Activated CD8-positive, alpha-beta memory T cell treated with anti-CD3 and anti-CD28 coated beads for 1 hour (primary cell): ENCODE data around the gene LGALS4.
"Not testable (repeated sequence)": the region's sequence is repeated elsewhere in the genome, so short reads cannot be mapped to it uniquely, and the experiment has no call there.

Source experiments
- DNase-seq, 2 donors: peaks; one replicate each; pipeline ENCODE4 v3.0.0-alpha.2; 2020; ENCODE audit warnings: low read depth in 1 of 2; ENCODE audit errors: extremely low read depth in 1 of 2

The LGALS4 gene

GRCh38 chr19:38797781-38798180 lies 15.0 kb downstream of the LGALS4 start:
- DNase-seq, result not testable (repeated sequence)

- no peak for DNase-seq
Observed at GRCh38 chr19:38796154-38796553, 16.6 kb downstream of the LGALS4 start.

- DNase-seq, result no peak
Observed at GRCh38 chr19:38795549-38795948, 17.2 kb downstream of the LGALS4 start.

- no peak for DNase-seq
Observed at GRCh38 chr19:38793671-38794070, 19.1 kb downstream of the LGALS4 start.

GRCh38 chr19:38793177-38793576 lies 19.6 kb downstream of the LGALS4 start:
- no peak for DNase-seq

- DNase-seq, result peak in 1 of 2 donors; percentile 14
Observed at GRCh38 chr19:38792250-38793111, 20.3 kb downstream of the LGALS4 start.

- not testable (repeated sequence) for DNase-seq
Observed at GRCh38 chr19:38791451-38792064, 21.2 kb downstream of the LGALS4 start.

- not testable (repeated sequence) for DNase-seq
Observed at GRCh38 chr19:38790507-38791403, 22.0 kb downstream of the LGALS4 start.

- DNase-seq, result no peak
Observed at GRCh38 chr19:38788478-38789243, 24.1 kb downstream of the LGALS4 start, which contains the start of gene LGALS7B. TSS of gene LGALS7B (plus strand) at chr19:38789200. CDS start at chr19:38789227, 27 bp downstream.

GRCh38 chr19:38786572-38787265 lies 26.0 kb downstream of the LGALS4 start:
- DNase-seq, result no peak

GRCh38 chr19:38786061-38786460 lies 26.7 kb downstream of the LGALS4 start:
- not testable (repeated sequence) for DNase-seq

- DNase-seq, result no peak
Observed at GRCh38 chr19:38785187-38785699, 27.5 kb downstream of the LGALS4 start.

- DNase-seq, result no peak
Observed at GRCh38 chr19:38784224-38784623, 28.5 kb downstream of the LGALS4 start.

GRCh38 chr19:38782212-38782611 lies 30.5 kb downstream of the LGALS4 start:
- DNase-seq, result not testable (repeated sequence)

- no peak for DNase-seq
Observed at GRCh38 chr19:38781058-38781457, 31.7 kb downstream of the LGALS4 start.

- no peak for DNase-seq
Observed at GRCh38 chr19:38780443-38780842, 32.3 kb downstream of the LGALS4 start.

GRCh38 chr19:38778733-38779132 lies 34.0 kb downstream of the LGALS4 start:
- DNase-seq, result no peak

- no peak for DNase-seq
Observed at GRCh38 chr19:38774181-38774950, 38.4 kb downstream of the LGALS4 start.
